ENCODE data around the gene CALCOCO1. TPM values are rescaled to one million over a fixed set of nuclear protein-coding genes. Genes with fewer than 3 reads are reported as not detected.

Gene CALCOCO1
- total and polyA plus RNA-seq, 10 of the 15 experiments (the other 5 are each of a cell fraction or from before 2014, with no cell fraction given) = 2.8 to 55.9 (median 13.7) TPM

- intact Hi-C loops (cut with micrococcal nuclease; ENCODE audit: unreplicated experiment) (loop anchor here (10.0 kb wide), 2 partner anchors 281 to 511 kb away; partner anchors contain the start of gene HOXC10), in situ Hi-C loops (cut with MboI) (loop anchor here (5.0 kb wide), 1 partner anchor 39 kb away; no protein-coding TSS in a partner anchor)
- ChIA-PET POLR2A (interaction anchor here (0.6 to 1.0 kb wide), 2 partner anchors 40 to 53 kb away, joined by 3 to 4 read pairs; no protein-coding TSS in a partner anchor), RAD21 (ENCODE audit: unreplicated experiment) (interaction anchor here (0.6 to 2.7 kb wide), 5 partner anchors 38 to 516 kb away, joined by 3 to 32 read pairs (median 6); no protein-coding TSS in a partner anchor), CTCF (interaction anchor here (1.0 to 7.9 kb wide), 7 partner anchors 13 to 160 kb away, joined by 3 to 459 read pairs (median 12); partner anchors contain the start of gene CALCOCO1), SMC1A (ENCODE audit: uncharacterized antibody, unreplicated experiment) (interaction anchor here (2.5 to 2.9 kb wide), 2 partner anchors 40 to 53 kb away, joined by 17 to 112 read pairs; no protein-coding TSS in a partner anchor)
- no peaks in the 10 kb centered on the region for H4K20me1 ChIP-seq (ENCODE audit: control insufficient read depth, insufficient read depth)
- H2AFZ ChIP-seq (ENCODE audit: control insufficient read depth, low read depth, low read length) = no peak overlapping the region
- no peaks in the 10 kb centered on the region for H3K9me3 ChIP-seq (replicated peaks; ENCODE audit: control insufficient read depth, insufficient read depth, low read length)
- FAIRE-seq = no peak
- H3K4me3 ChIP-seq = no peak overlapping the region
- DNase-seq (ENCODE audit: low read depth, low spot score) = no peak
- BruUV-seq (replicated peaks) = no TSS peak
- peaks cover 0 to 20% of the 10 kb centered on the region in 2 experiments; a peak in 3 of 4 replicates for H3K27me3 ChIP-seq (replicated peaks in 1 of 2; ENCODE audit: control insufficient read depth in 2 of 2, insufficient read depth in 2 of 2, low read length in 1 of 2)
- no peak for ATAC-seq
- no peak overlapping the region for H3K4me2 ChIP-seq (ENCODE audit: control insufficient read depth, insufficient read depth)
- TF ChIP-seq ZNF217 (IDR thresholded peaks at IDR 0.05) (no peak), FOXM1 (IDR thresholded peaks at IDR 0.05; ENCODE audit: low read depth, low read length) (no peak)
- 40% methylated on average over 4 of the region's 4 CpGs for WGBS (ENCODE audit: insufficient coverage, insufficient replicate concordance, low lambda C conversion rate, missing lambda C conversion rate)
- no peak overlapping the region for H3K27ac ChIP-seq (ENCODE audit: control insufficient read depth, insufficient read depth)
- no peaks in the 10 kb centered on the region for H3K79me2 ChIP-seq (ENCODE audit: control insufficient read depth, insufficient read depth, low read length)
- no peak overlapping the region for H3K9ac ChIP-seq (ENCODE audit: control insufficient read depth, insufficient read depth, low read length)
- H3K4me1 ChIP-seq (ENCODE audit: control insufficient read depth, insufficient read depth, low read length) = no peaks in the 10 kb centered on the region
- no peaks in the 10 kb centered on the region for H3K36me3 ChIP-seq (ENCODE audit: control insufficient read depth in 2 of 2, insufficient read depth in 2 of 2, low read length in 1 of 2)
These were observed 23.5 kb downstream of the CALCOCO1 start for GRCh38 chr12:53703756-53704155.

DNA sequence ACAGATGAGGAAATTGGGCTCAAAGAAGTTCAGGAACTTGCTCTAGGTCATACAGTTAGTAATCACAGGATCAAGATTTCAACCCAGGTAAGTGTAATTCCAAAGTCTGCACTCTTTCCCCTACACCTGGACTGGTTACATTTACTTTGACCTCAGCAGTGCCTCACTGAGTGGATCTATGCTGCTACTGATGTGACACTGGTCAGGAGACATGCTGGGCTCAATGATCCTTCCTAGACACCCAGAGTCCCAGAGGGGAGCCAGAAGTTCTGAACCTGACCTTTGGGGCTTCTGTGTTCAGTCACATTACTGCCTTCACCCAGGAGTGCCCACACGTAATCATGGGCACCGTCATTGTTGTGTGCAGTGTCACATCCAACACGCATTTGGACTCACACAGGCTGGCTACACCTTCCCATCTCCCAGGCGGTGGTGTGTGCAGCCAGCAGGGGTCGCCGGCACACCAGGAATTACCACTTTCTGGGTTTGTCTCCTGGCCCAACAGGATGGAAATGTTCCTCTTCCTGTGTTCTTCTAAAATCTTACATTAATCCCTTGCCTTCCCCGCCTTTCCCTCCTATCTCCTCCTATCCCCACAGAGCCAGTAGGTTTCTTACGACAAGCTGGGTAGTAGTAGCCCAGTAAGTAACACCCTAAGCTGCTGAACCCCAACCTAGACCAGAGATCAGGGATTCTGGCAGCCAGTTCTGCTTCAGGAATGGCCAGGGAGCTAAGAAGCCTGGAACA is 25.6 kb downstream of the CALCOCO1 start:
- Histone ChIP-seq H3K9me3 (replicated peaks; ENCODE audit: control insufficient read depth, insufficient read depth, low read length) (no peaks in the 10 kb centered on the region), H3K4me1 (ENCODE audit: control insufficient read depth, insufficient read depth, low read length) (no peaks in the 10 kb centered on the region), H3K9ac (ENCODE audit: control insufficient read depth, insufficient read depth, low read length) (no peak overlapping the region), H3K36me3 (ENCODE audit: control insufficient read depth in 2 of 2, insufficient read depth in 2 of 2, low read length in 1 of 2) (no peaks in the 10 kb centered on the region), H3K27ac (ENCODE audit: control insufficient read depth, insufficient read depth) (no peak overlapping the region), H3K4me3 (no peak overlapping the region), H2AFZ (ENCODE audit: control insufficient read depth, low read depth, low read length) (no peak overlapping the region), H4K20me1 (ENCODE audit: control insufficient read depth, insufficient read depth) (no peaks in the 10 kb centered on the region), H3K4me2 (ENCODE audit: control insufficient read depth, insufficient read depth) (no peak overlapping the region), H3K79me2 (ENCODE audit: control insufficient read depth, insufficient read depth, low read length) (no peaks in the 10 kb centered on the region), H3K27me3 (replicated peaks in 1 of 2; ENCODE audit: control insufficient read depth in 2 of 2, insufficient read depth in 2 of 2, low read length in 1 of 2) (peaks cover 8 to 29% of the 10 kb centered on the region in 2 experiments)
- RAD21 ChIA-PET (ENCODE audit: unreplicated experiment) = interaction anchor here (0.6 to 2.6 kb wide), 12 partner anchors 21 to 806 kb away, joined by 3 to 47 read pairs (median 4); partner anchors contain the start of genes ATP5MC2 and CALCOCO1
- SMC1A ChIA-PET (ENCODE audit: uncharacterized antibody, unreplicated experiment) = interaction anchor here (0.7 to 2.9 kb wide), 13 partner anchors 9 to 158 kb away, joined by 3 to 112 read pairs (median 4); partner anchors contain the start of gene CALCOCO1
- in situ Hi-C loops (cut with MboI) (loop anchor here (5.0 kb wide), 1 partner anchor 41 kb away; no protein-coding TSS in a partner anchor), intact Hi-C loops (cut with micrococcal nuclease; ENCODE audit: unreplicated experiment) (loop anchor here (1.0 to 10.0 kb wide), 3 partner anchors 42 to 513 kb away; partner anchors contain the start of gene HOXC10)
- FAIRE-seq (peak; percentile 54), ATAC-seq (peak; percentile 99), DNase-seq (ENCODE audit: low read depth, low spot score) (peak; percentile 20)
- CTCF ChIA-PET = interaction anchor here (0.7 to 7.9 kb wide), 22 partner anchors 9 to 158 kb away, joined by 3 to 459 read pairs (median 6); partner anchors contain the start of genes ATP5MC2 and CALCOCO1
- POLR2A ChIA-PET = no interaction called here
- no TSS peak for BruUV-seq (replicated peaks)
- 0% methylated on average over 8 of the region's 8 CpGs for WGBS (ENCODE audit: insufficient coverage, insufficient replicate concordance, low lambda C conversion rate, missing lambda C conversion rate)
- TF ChIP-seq CBX5 (IDR thresholded peaks at IDR 0.05; ENCODE audit: low read depth) = no peak
- no peak for TF ChIP-seq ZSCAN29 (IDR thresholded peaks at IDR 0.05)
- TF ChIP-seq TCF3 (IDR thresholded peaks at IDR 0.05; ENCODE audit: borderline replicate concordance, insufficient read depth, low read depth, low read length) = no peak
- TF ChIP-seq, protein P1, sequence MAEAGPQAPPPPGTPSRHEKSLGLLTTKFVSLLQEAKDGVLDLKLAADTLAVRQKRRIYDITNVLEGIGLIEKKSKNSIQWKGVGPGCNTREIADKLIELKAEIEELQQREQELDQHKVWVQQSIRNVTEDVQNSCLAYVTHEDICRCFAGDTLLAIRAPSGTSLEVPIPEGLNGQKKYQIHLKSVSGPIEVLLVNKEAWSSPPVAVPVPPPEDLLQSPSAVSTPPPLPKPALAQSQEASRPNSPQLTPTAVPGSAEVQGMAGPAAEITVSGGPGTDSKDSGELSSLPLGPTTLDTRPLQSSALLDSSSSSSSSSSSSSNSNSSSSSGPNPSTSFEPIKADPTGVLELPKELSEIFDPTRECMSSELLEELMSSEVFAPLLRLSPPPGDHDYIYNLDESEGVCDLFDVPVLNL (IDR thresholded peaks at IDR 0.05; ENCODE audit: low read depth, low read length) = 0 out of 2 replicates have a peak, but pooled peaks have one; percentile 21
- TF ChIP-seq, protein P2, sequence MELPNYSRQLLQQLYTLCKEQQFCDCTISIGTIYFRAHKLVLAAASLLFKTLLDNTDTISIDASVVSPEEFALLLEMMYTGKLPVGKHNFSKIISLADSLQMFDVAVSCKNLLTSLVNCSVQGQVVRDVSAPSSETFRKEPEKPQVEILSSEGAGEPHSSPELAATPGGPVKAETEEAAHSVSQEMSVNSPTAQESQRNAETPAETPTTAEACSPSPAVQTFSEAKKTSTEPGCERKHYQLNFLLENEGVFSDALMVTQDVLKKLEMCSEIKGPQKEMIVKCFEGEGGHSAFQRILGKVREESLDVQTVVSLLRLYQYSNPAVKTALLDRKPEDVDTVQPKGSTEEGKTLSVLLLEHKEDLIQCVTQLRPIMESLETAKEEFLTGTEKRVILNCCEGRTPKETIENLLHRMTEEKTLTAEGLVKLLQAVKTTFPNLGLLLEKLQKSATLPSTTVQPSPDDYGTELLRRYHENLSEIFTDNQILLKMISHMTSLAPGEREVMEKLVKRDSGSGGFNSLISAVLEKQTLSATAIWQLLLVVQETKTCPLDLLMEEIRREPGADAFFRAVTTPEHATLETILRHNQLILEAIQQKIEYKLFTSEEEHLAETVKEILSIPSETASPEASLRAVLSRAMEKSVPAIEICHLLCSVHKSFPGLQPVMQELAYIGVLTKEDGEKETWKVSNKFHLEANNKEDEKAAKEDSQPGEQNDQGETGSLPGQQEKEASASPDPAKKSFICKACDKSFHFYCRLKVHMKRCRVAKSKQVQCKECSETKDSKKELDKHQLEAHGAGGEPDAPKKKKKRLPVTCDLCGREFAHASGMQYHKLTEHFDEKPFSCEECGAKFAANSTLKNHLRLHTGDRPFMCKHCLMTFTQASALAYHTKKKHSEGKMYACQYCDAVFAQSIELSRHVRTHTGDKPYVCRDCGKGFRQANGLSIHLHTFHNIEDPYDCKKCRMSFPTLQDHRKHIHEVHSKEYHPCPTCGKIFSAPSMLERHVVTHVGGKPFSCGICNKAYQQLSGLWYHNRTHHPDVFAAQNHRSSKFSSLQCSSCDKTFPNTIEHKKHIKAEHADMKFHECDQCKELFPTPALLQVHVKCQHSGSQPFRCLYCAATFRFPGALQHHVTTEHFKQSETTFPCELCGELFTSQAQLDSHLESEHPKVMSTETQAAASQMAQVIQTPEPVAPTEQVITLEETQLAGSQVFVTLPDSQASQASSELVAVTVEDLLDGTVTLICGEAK (IDR thresholded peaks at IDR 0.05; ENCODE audit: borderline replicate concordance) = no peak
- no peak for TF ChIP-seq ZNF24 (IDR thresholded peaks at IDR 0.05)
- peak; percentile 77; the same call in 1 of the 2 replicates for TF ChIP-seq SMARCA5 (IDR thresholded peaks at IDR 0.05)
- no peak for TF ChIP-seq POLR2AphosphoS5 (IDR thresholded peaks at IDR 0.05; ENCODE audit: low read length)

All from GM12878 (cell line).